Neural progenitor cell (in vitro differentiated cells): ENCODE data around the gene BAX. TPM values are rescaled to one million over a fixed set of nuclear protein-coding genes. Genes with fewer than 3 reads are reported as not detected.

ENCODE experiments used
- DNase-seq: peaks from one replicate; pipeline ENCODE4 v3.0.0-alpha.2; 2016; ENCODE audit warnings: low spot score
- H2AFZ ChIP-seq: fragments of 200-600 bp; sonication (generic); replicated peaks from 2 replicates; pipeline ENCODE4 v1.6.1; 2016; ENCODE audit warnings: antibody characterized with exemption
- H3F3A ChIP-seq: fragments of 200-600 bp; sonication (generic); 2 replicates; pipeline ENCODE4 v1.6.1; 2016; ENCODE audit warnings: antibody characterized with exemption, low read depth
- H3K27ac ChIP-seq: fragments of 200-600 bp; sonication (generic); 2 replicates; pipeline ENCODE4 v1.5.1; 2016; ENCODE audit warnings: mild to moderate bottlenecking
- H3K27me3 ChIP-seq: fragments of 200-600 bp; sonication (generic); 2 replicates; pipeline ENCODE4 v1.6.1; 2016; ENCODE audit warnings: mild to moderate bottlenecking, moderate library complexity
- H3K36me3 ChIP-seq: fragments of 200-600 bp; sonication (generic); 2 replicates; pipeline ENCODE4 v1.5.1; 2016
- H3K4me1 ChIP-seq: fragments of 200-600 bp; sonication (generic); 2 replicates; pipeline ENCODE4 v1.6.1; 2016; ENCODE audit warnings: mixed run types
- H3K4me2 ChIP-seq: fragments of 200-600 bp; sonication (generic); 2 replicates; pipeline ENCODE4 v1.6.1; 2016
- H3K4me3 ChIP-seq: fragments of 200-600 bp; sonication (generic); 2 replicates; pipeline ENCODE4 v1.5.1; 2016
- H3K79me2 ChIP-seq: fragments of 200-600 bp; sonication (generic); 2 replicates; pipeline ENCODE4 v1.6.1; 2016; ENCODE audit warnings: low read depth
- H3K9ac ChIP-seq: fragments of 200-600 bp; sonication (generic); 2 replicates; pipeline ENCODE4 v1.6.1; 2016
- H3K9me3 ChIP-seq: fragments of 200-600 bp; sonication (generic); 2 replicates; pipeline ENCODE4 v1.5.1; 2016; ENCODE audit warnings: low read depth
- H4K20me1 ChIP-seq: fragments of 200-600 bp; sonication (generic); 2 replicates; pipeline ENCODE4 v1.6.1; 2016; ENCODE audit warnings: low read depth
- H3K27ac Mint-ChIP-seq: 3 replicates; pipeline ENCODE4 v1.8.0; 2021; ENCODE audit warnings: mixed read lengths
- H3K27me3 Mint-ChIP-seq: 2 replicates; pipeline ENCODE4 v1.8.0; 2022; ENCODE audit warnings: low read depth, mild to moderate bottlenecking, inconsistent platforms, moderate library complexity, mixed read lengths; ENCODE audit not compliant: insufficient read depth
- H3K36me3 Mint-ChIP-seq: 3 replicates; pipeline ENCODE4 v1.8.0; 2021; ENCODE audit warnings: mixed read lengths
- H3K4me1 Mint-ChIP-seq: 3 replicates; pipeline ENCODE4 v1.8.0; 2021; ENCODE audit warnings: mixed read lengths
- H3K4me3 Mint-ChIP-seq: 3 replicates; pipeline ENCODE4 v1.8.0; 2021; ENCODE audit warnings: mild to moderate bottlenecking, moderate library complexity, mixed read lengths
- H3K9me3 Mint-ChIP-seq: 3 replicates; pipeline ENCODE4 v1.8.0; 2020; ENCODE audit warnings: mixed read lengths
- CTCF ChIP-seq: fragments of 200-600 bp; sonication (generic); IDR thresholded peaks from 2 replicates; pipeline ENCODE4 v1.5.1; 2017; ENCODE audit warnings: antibody characterized with exemption, mild to moderate bottlenecking
- EZH2 ChIP-seq: fragments of 200-600 bp; sonication (generic); IDR thresholded peaks from 2 replicates; pipeline ENCODE4 v1.6.1; 2017; ENCODE audit warnings: antibody characterized with exemption, mild to moderate bottlenecking, moderate library complexity
- EZH2phosphoT487 ChIP-seq: fragments of 200-600 bp; sonication (generic); IDR thresholded peaks from 2 replicates; pipeline ENCODE4 v1.6.1; 2017; ENCODE audit warnings: antibody characterized with exemption
- total RNA-seq: library from RNA; depleted of rRNA; stranded (reverse); fragments of >200 nt; gene quantifications from 2 replicates; pipeline ENCODE4 v1.2.3, GENCODE V29; 2015; ENCODE audit warnings: low replicate concordance

The BAX gene
- total RNA-seq, 1 donor from 2014 or later, result 35.8 TPM

GRCh38 chr19:48964205-48965039 lies 9.7 kb downstream of the BAX start:
- Histone ChIP-seq H3K27me3 (no peaks in the 10 kb centered on the region), H3K36me3 (peaks cover 7% of the 10 kb centered on the region), H3K27ac (no peak overlapping the region), H3K4me3 (peak overlapping the region; percentile 82), H4K20me1 (peaks cover 10% of the 10 kb centered on the region), H3F3A (peaks cover 53% of the 10 kb centered on the region), H3K9me3 (no peaks in the 10 kb centered on the region), H3K4me2 (peak overlapping the region; percentile 87), H3K4me1 (peaks cover 25% of the 10 kb centered on the region), H2AFZ (no peak overlapping the region), H3K79me2 (peaks cover 18% of the 10 kb centered on the region), H3K9ac (no peak overlapping the region)
- H3K27me3 Mint-ChIP-seq, result peaks cover 17% of the 10 kb centered on the region
- peak overlapping the region; percentile 97 for H3K27ac Mint-ChIP-seq
- H3K9me3 Mint-ChIP-seq, result no peaks in the 10 kb centered on the region
- H3K4me1 Mint-ChIP-seq, result peaks cover 45% of the 10 kb centered on the region
- peak; percentile 31 for DNase-seq
- peak overlapping the region; percentile 95 for H3K4me3 Mint-ChIP-seq
- TF ChIP-seq EZH2phosphoT487, result no peak
- TF ChIP-seq EZH2, result no peak
- peaks cover 10% of the 10 kb centered on the region for H3K36me3 Mint-ChIP-seq

GRCh38 chr19:48965040-48965805 lies 10.5 kb downstream of the BAX start, which contains the start of gene FTL:
Gene FTL (plus strand): TSS chr19:48965309. CDS start chr19:48965508, 199 bp downstream.
- H3K9ac ChIP-seq, result peak within 1 kb of the TSS; percentile 56
- no peak within 1 kb of the TSS for H2AFZ ChIP-seq

GRCh38 chr19:48965806-48966540 lies 11.3 kb downstream of the BAX start:
- H3K4me1 Mint-ChIP-seq, result peaks cover 47% of the 10 kb centered on the region
- H3K4me3 Mint-ChIP-seq, result peak overlapping the region; percentile 95
- Histone ChIP-seq H3K27ac (no peak overlapping the region), H4K20me1 (peaks cover 10% of the 10 kb centered on the region), H3K9ac (peak overlapping the region; percentile 56), H3F3A (peaks cover 57% of the 10 kb centered on the region), H3K27me3 (no peaks in the 10 kb centered on the region), H3K79me2 (peaks cover 18% of the 10 kb centered on the region), H2AFZ (no peak overlapping the region), H3K36me3 (peaks cover 7% of the 10 kb centered on the region), H3K4me3 (peak overlapping the region; percentile 82), H3K4me2 (peak overlapping the region; percentile 87), H3K4me1 (peaks cover 25% of the 10 kb centered on the region), H3K9me3 (no peaks in the 10 kb centered on the region)
- peak; percentile 95 for DNase-seq
- H3K27ac Mint-ChIP-seq, result peak overlapping the region; percentile 43
- H3K27me3 Mint-ChIP-seq, result peaks cover 23% of the 10 kb centered on the region
- H3K9me3 Mint-ChIP-seq, result no peaks in the 10 kb centered on the region
- peaks cover 17% of the 10 kb centered on the region for H3K36me3 Mint-ChIP-seq
- TF ChIP-seq EZH2phosphoT487 (no peak), EZH2 (no peak), CTCF (no peak)

More at GRCh38 chr19:48965040-48965805, 10.5 kb downstream of the BAX start, which contains the start of gene FTL:
- no peaks in the 10 kb centered on the region for H3K9me3 Mint-ChIP-seq
- Histone ChIP-seq H3K9me3 (no peaks in the 10 kb centered on the region), H3K4me1 (peaks cover 25% of the 10 kb centered on the region), H3K79me2 (peaks cover 18% of the 10 kb centered on the region), H3K27ac (no peak within 1 kb of the TSS), H3F3A (peaks cover 57% of the 10 kb centered on the region), H3K4me3 (peak within 1 kb of the TSS; percentile 82), H3K4me2 (peak within 1 kb of the TSS; percentile 87), H4K20me1 (peaks cover 10% of the 10 kb centered on the region), H3K27me3 (no peaks in the 10 kb centered on the region), H3K36me3 (peaks cover 7% of the 10 kb centered on the region)
- H3K27ac Mint-ChIP-seq, result peak within 1 kb of the TSS; percentile 97
- peaks cover 14% of the 10 kb centered on the region for H3K36me3 Mint-ChIP-seq
- DNase-seq, result peak; percentile 95
- peak within 1 kb of the TSS; percentile 95 for H3K4me3 Mint-ChIP-seq
- TF ChIP-seq CTCF (no peak), EZH2 (no peak), EZH2phosphoT487 (no peak)
- peaks cover 20% of the 10 kb centered on the region for H3K27me3 Mint-ChIP-seq
- peaks cover 45% of the 10 kb centered on the region for H3K4me1 Mint-ChIP-seq
